Endodermal cell (in vitro differentiated cells): ENCODE results near the gene GJA3. TPM values are rescaled to one million over a fixed set of nuclear protein-coding genes. Genes with fewer than 3 reads are reported as not detected.
A peak's percentile ranks its signal among the peaks of the same experiment; 100 is the strongest.

Source experiments
- DNase-seq: peaks from one replicate; pipeline ENCODE4 v3.0.0-alpha.2; 2017
- H3K27ac ChIP-seq: 2 replicates; pipeline ENCODE4 v1.5.1; 2013; ENCODE audit warnings: mild to moderate bottlenecking, low read depth, low read length, moderate library complexity
- H3K27me3 ChIP-seq: 2 replicates; pipeline ENCODE4 v1.6.1; 2013; ENCODE audit warnings: mild to moderate bottlenecking, low read length, moderate library complexity; ENCODE audit not compliant: insufficient read depth, control insufficient read depth, poor library complexity, severe bottlenecking
- H3K36me3 ChIP-seq: 2 replicates; pipeline ENCODE4 v1.7.0; 2013; ENCODE audit warnings: mild to moderate bottlenecking, low read length, moderate library complexity; ENCODE audit not compliant: control insufficient read depth, insufficient read depth
- H3K4me1 ChIP-seq: one replicate; pipeline ENCODE4 v1.7.0; 2013; ENCODE audit warnings: low read length; ENCODE audit not compliant: control insufficient read depth, insufficient read depth
- H3K4me3 ChIP-seq: 2 replicates; pipeline ENCODE4 v1.5.1; 2013; ENCODE audit warnings: mild to moderate bottlenecking, low read length, moderate library complexity
- H3K9ac ChIP-seq: 2 replicates; pipeline ENCODE4 v1.6.1; 2013; ENCODE audit warnings: mild to moderate bottlenecking, low read length, moderate library complexity; ENCODE audit not compliant: poor library complexity, severe bottlenecking; ENCODE audit errors: extremely low read depth
- H3K9me3 ChIP-seq: 2 replicates; pipeline ENCODE4 v1.6.1; 2013; ENCODE audit warnings: mild to moderate bottlenecking, low read length, moderate library complexity; ENCODE audit not compliant: control insufficient read depth
- H3K27ac Mint-ChIP-seq: 2 replicates; pipeline ENCODE4 v1.8.0; 2020; ENCODE audit warnings: mixed read lengths
- H3K27me3 Mint-ChIP-seq: 2 replicates; pipeline ENCODE4 v1.8.0; 2021; ENCODE audit warnings: mild to moderate bottlenecking, mixed read lengths; ENCODE audit not compliant: insufficient read depth
- H3K36me3 Mint-ChIP-seq: 2 replicates; pipeline ENCODE4 v1.8.0; 2020; ENCODE audit warnings: low read depth, mixed read lengths
- H3K4me1 Mint-ChIP-seq: 2 replicates; pipeline ENCODE4 v1.8.0; 2020; ENCODE audit warnings: mixed read lengths
- H3K4me3 Mint-ChIP-seq: 2 replicates; pipeline ENCODE4 v1.8.0; 2020; ENCODE audit warnings: mild to moderate bottlenecking, moderate library complexity, mixed read lengths
- H3K9me3 Mint-ChIP-seq: 2 replicates; pipeline ENCODE4 v1.8.0; 2020; ENCODE audit warnings: mild to moderate bottlenecking, mixed read lengths
- WGBS, 2 experiments: methylation state at CpG; one replicate each; pipeline versions ENCODE4 v1.1.5 to v1.1.7; 2013; ENCODE audit warnings: missing lambda C conversion rate in 2 of 2, mixed read lengths in 1 of 2; ENCODE audit not compliant: insufficient coverage in 1 of 2, insufficient read length in 1 of 2; 5-methylcytosine and 5-hydroxymethylcytosine counted together
- total RNA-seq, 2 donors: library from RNA; stranded (reverse); fragmentation: NEBNext Ultra II Directional in 1 of 2; extraction: Animal tissue kit (Norgen Biotek cat#: 25700) in 1 of 2; gene quantifications; 2 replicates in 1 of 2; 3 replicates in 1 of 2; pipeline ENCODE4 v1.2.1, GENCODE V29; 2021
- TF ChIP-seq, protein P1 (sequence below): fragments of 200-600 bp; sonication (generic); conservative IDR thresholded peaks from 2 replicates; pipeline ENCODE4 v1.5.0; 2021; ENCODE audit warnings: antibody characterized with exemption, mild to moderate bottlenecking

Gene GJA3
- total RNA-seq, 2 donors from 2014 or later, result 0.07 to 0.09 TPM

DNA sequence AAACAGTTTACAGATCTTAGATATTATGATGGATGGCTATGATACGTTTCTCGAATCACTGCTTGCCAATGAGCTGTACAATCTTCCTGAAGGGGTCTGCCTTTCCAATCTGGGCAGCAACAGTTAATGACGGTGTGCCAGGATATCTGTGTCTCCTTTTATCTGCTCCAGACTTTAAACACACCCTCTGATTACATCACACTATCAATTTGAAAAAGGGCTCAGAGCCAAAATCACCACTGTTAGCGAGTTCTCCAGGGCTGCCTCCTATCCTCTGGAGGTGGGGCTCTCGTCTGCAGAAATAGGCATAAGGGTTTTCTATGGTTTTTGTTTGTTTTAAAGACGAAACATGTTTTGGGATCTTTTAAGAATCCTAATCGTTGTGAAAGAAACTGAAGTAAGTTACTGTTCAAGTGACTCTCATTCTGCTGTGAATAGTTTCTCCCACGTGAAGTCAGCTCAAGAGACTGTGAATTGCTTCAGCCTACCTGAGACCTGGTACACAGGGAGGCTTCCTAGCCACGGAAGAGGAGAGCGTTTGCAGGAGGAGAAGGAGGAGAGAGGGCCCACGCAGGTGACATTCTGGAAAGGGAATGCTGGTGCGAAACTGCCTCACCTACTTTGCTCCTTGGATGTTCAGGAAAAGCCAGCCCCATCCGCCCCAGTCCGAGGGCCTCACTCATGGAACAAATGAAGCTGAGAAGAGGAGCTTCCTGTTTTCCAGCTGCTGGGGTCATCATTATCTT lies 15.2 kb upstream of the GJA3 start:
- H3K36me3 ChIP-seq, result no peaks in the 10 kb centered on the region
- H3K9ac ChIP-seq, result no peak overlapping the region
- WGBS, 2 experiments, result 76 to 78% methylated on average over 14 of the region's 14 CpGs
- H3K4me1 ChIP-seq, result no peaks in the 10 kb centered on the region
- H3K27ac Mint-ChIP-seq, result no peak overlapping the region
- DNase-seq, result peak; percentile 32
- no peaks in the 10 kb centered on the region for H3K9me3 Mint-ChIP-seq
- H3K4me1 Mint-ChIP-seq, result peaks cover 3% of the 10 kb centered on the region
- no peak overlapping the region for H3K4me3 ChIP-seq
- no peak overlapping the region for H3K27ac ChIP-seq
- H3K4me3 Mint-ChIP-seq, result no peak overlapping the region
- H3K27me3 Mint-ChIP-seq, result peaks cover 29% of the 10 kb centered on the region
- no peaks in the 10 kb centered on the region for H3K36me3 Mint-ChIP-seq
- H3K9me3 ChIP-seq, result no peaks in the 10 kb centered on the region
- TF ChIP-seq, protein P1, sequence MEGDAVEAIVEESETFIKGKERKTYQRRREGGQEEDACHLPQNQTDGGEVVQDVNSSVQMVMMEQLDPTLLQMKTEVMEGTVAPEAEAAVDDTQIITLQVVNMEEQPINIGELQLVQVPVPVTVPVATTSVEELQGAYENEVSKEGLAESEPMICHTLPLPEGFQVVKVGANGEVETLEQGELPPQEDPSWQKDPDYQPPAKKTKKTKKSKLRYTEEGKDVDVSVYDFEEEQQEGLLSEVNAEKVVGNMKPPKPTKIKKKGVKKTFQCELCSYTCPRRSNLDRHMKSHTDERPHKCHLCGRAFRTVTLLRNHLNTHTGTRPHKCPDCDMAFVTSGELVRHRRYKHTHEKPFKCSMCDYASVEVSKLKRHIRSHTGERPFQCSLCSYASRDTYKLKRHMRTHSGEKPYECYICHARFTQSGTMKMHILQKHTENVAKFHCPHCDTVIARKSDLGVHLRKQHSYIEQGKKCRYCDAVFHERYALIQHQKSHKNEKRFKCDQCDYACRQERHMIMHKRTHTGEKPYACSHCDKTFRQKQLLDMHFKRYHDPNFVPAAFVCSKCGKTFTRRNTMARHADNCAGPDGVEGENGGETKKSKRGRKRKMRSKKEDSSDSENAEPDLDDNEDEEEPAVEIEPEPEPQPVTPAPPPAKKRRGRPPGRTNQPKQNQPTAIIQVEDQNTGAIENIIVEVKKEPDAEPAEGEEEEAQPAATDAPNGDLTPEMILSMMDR, result no peak
- peaks cover 11% of the 10 kb centered on the region for H3K27me3 ChIP-seq

DNA sequence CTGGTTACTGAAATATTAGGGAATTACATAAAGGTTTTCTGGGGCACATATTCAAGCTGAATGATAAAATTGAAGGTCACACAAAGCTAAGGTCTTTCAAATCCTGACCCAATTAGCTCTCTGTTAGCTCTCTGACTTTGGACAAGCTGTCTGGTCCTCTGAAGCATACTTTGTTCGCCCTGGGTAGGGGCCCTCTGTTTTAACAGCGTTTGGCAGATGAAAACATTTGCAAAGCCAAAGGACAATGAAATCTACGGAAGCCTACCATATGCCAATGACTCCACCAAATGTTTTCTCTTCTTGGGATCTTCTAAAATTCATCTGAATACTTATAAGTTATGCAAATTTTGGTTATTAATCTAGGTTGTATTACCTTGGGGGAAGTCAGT lies 14.5 kb upstream of the GJA3 start:
- WGBS, 2 experiments, result 92 to 93% methylated on average over 2 to 3 of the region's 3 CpGs
- Histone ChIP-seq H3K27me3 (peaks cover 11% of the 10 kb centered on the region), H3K27ac (no peak overlapping the region), H3K9me3 (no peaks in the 10 kb centered on the region), H3K9ac (no peak overlapping the region), H3K4me3 (no peak overlapping the region), H3K4me1 (no peaks in the 10 kb centered on the region), H3K36me3 (no peaks in the 10 kb centered on the region)
- Mint-ChIP-seq H3K36me3 (no peaks in the 10 kb centered on the region), H3K27me3 (peaks cover 29% of the 10 kb centered on the region), H3K4me1 (peaks cover 6% of the 10 kb centered on the region), H3K27ac (no peak overlapping the region), H3K9me3 (no peaks in the 10 kb centered on the region), H3K4me3 (no peak overlapping the region)
- TF ChIP-seq, protein P1, result no peak
- peak; percentile 15 for DNase-seq

DNA sequence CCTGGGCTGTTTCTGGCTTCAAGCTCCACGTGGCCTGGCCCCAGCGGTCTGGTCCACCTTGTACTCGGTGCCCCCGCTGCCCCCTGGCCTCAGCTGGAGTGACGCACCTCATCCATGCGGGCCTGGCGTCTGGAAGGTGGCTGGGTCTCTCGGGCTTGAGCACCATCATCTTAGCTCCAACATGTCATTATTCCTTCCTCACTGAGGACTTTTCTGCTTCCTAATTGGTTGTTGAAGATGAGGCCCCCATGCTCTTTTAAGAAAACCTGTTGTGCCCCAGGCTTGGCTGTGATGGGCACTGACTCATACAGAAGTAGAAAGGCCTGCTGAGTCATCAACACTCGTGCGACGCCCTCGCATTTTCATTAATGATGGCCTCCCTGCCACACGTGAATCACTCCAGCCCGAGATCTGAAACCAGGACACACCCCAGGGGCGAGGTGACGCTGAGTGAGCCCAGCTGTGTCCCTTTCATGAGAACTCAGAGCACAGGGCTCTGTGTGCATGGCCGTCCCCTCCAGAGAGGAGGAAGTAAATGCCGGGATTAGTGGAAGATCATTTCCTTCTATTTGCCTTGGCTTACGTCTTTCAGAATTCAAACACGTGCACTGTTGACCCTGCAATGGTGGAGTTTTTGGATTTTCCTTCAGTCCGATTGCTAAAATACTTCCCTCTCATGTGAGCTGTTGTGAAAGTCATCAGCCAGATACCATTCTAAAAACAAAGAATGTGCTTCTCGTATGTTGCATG lies 14.0 kb upstream of the GJA3 start:
- H3K4me3 Mint-ChIP-seq, result no peak overlapping the region

More for the DNA sequence above, 14.0 kb upstream of the GJA3 start:
- H3K36me3 Mint-ChIP-seq, result no peaks in the 10 kb centered on the region
- H3K27ac ChIP-seq, result no peak overlapping the region
- TF ChIP-seq, protein P1, result no peak
- H3K27ac Mint-ChIP-seq, result no peak overlapping the region
- no peaks in the 10 kb centered on the region for H3K4me1 ChIP-seq
- DNase-seq, result peak; percentile 63
- peaks cover 8% of the 10 kb centered on the region for H3K27me3 ChIP-seq
- peaks cover 6% of the 10 kb centered on the region for H3K4me1 Mint-ChIP-seq
- H3K9me3 Mint-ChIP-seq, result no peaks in the 10 kb centered on the region
- H3K9me3 ChIP-seq, result no peaks in the 10 kb centered on the region
- no peak overlapping the region for H3K4me3 ChIP-seq
- H3K9ac ChIP-seq, result no peak overlapping the region
- H3K27me3 Mint-ChIP-seq, result peaks cover 28% of the 10 kb centered on the region
- no peaks in the 10 kb centered on the region for H3K36me3 ChIP-seq
- WGBS, 2 experiments, result 65 to 78% methylated on average over 19 to 22 of the region's 22 CpGs
